HepG2 (cell line): ENCODE results near the gene DDX28. TPM values are rescaled to one million over a fixed set of nuclear protein-coding genes. Genes with fewer than 3 reads are reported as not detected.

ENCODE experiments used
- ATAC-seq: fragments of 200-7000 bp; cut with Tn5 transposase; 3 replicates; pipeline ENCODE4 v1.9.1; 2020; ENCODE audit warnings: mild to moderate bottlenecking, moderate library complexity
- BruUV-seq: library from RNA; stranded (reverse); fragments of 400-500 nt; replicated peaks from 2 replicates; lab custom pipeline; 2021; lab: Mats Ljungman, UMichigan
- CTCF ChIA-PET: fragments of 300-600 bp; formaldehyde crosslinking; extraction: SDS; loops from one replicate; lab custom pipeline; 2021; ENCODE audit warnings: low total read pairs, inconsistent platforms, low intra/inter-chr PET ratio; lab: Yijun Ruan, JAX
- POLR2A ChIA-PET: fragments of 350-600 bp; sonication (Branson Sonifier 250); formaldehyde crosslinking; loops from one replicate; lab custom pipeline; 2020; ENCODE audit warnings: antibody characterized with exemption, inconsistent platforms; lab: Yijun Ruan, JAX
- DNase-seq: peaks from one replicate; pipeline ENCODE4 v3.0.0-alpha.2; 2015; ENCODE audit warnings: low spot score
- FAIRE-seq: peaks from 3 replicates; lab custom pipeline; 2011; peaks lifted over from hg19 to GRCh38; lab: Jason Lieb, UNC
- H2AFZ ChIP-seq: one replicate; pipeline ENCODE4 v1.6.1; 2011; ENCODE audit warnings: low read length, inconsistent platforms
- H3K27ac ChIP-seq: fragments of 300-600 bp; 3 replicates; pipeline ENCODE4 v1.8.0; 2011; ENCODE audit warnings: mixed run types, mild to moderate bottlenecking, mixed read lengths, low read length, inconsistent platforms; ENCODE audit not compliant: insufficient read depth; ENCODE audit errors: extremely low read length
- H3K27me3 ChIP-seq, 2 experiments: fragments of 200-600 bp in 1 of 2; 2 replicates in 1 of 2; 3 replicates in 1 of 2; pipeline versions ENCODE4 v1.6.0 to v1.8.0; 2011; ENCODE audit warnings: low read length in 2 of 2, mild to moderate bottlenecking in 2 of 2, moderate library complexity in 2 of 2, inconsistent platforms in 1 of 2; ENCODE audit not compliant: insufficient read depth in 2 of 2, control insufficient read depth in 1 of 2
- H3K36me3 ChIP-seq, 2 experiments: fragments of 200-600 bp in 1 of 2; replicated peaks in 1 of 2; 2 replicates in 1 of 2; 3 replicates in 1 of 2; pipeline versions ENCODE4 v1.5.1 to v1.8.0; 2011; ENCODE audit warnings: low read length in 2 of 2, inconsistent platforms in 1 of 2; ENCODE audit not compliant: insufficient read depth in 2 of 2, control insufficient read depth in 1 of 2
- H3K4me1 ChIP-seq: 2 replicates; pipeline ENCODE4 v1.5.1; 2012; ENCODE audit warnings: low read length, inconsistent platforms; ENCODE audit not compliant: insufficient read depth
- H3K4me2 ChIP-seq: 2 replicates; pipeline ENCODE4 v1.6.0; 2011; ENCODE audit warnings: low read depth, low read length, inconsistent platforms
- H3K4me3 ChIP-seq, 3 experiments: fragments of 200-600 bp in 1 of 3; sonication (generic), shearing (Covaris generic) in 1 of 3; replicated peaks in 1 of 3; 2 replicates each; pipeline ENCODE4 v1.5.1; 2011 to 2016; ENCODE audit warnings: low read length in 3 of 3, inconsistent platforms in 2 of 3, low read depth in 2 of 3, mild to moderate bottlenecking in 2 of 3, control low read depth in 1 of 3, mixed read lengths in 1 of 3; ENCODE audit not compliant: insufficient read depth in 1 of 3
- H3K79me2 ChIP-seq: one replicate; pipeline ENCODE4 v1.6.1; 2011; ENCODE audit warnings: low read length, inconsistent platforms; ENCODE audit not compliant: insufficient read depth
- H3K9ac ChIP-seq: 2 replicates; pipeline ENCODE4 v1.6.0; 2011; ENCODE audit warnings: mild to moderate bottlenecking, low read depth, low read length, inconsistent platforms; ENCODE audit not compliant: insufficient read depth
- H3K9me3 ChIP-seq: 2 replicates; pipeline ENCODE4 v1.5.1; 2012; ENCODE audit warnings: mild to moderate bottlenecking, low read length
- H4K20me1 ChIP-seq: 2 replicates; pipeline ENCODE4 v1.6.0; 2011; ENCODE audit warnings: inconsistent platforms, mild to moderate bottlenecking, low read length, moderate library complexity; ENCODE audit not compliant: insufficient read depth
- FOXO4 ChIP-seq: sonication (generic); formaldehyde crosslinking; conservative IDR thresholded peaks from 2 replicates; pipeline ENCODE4 v1.8.1; 2023; ENCODE audit warnings: missing genetic modification reagents
- HBP1 ChIP-seq: IDR thresholded peaks from 2 replicates; pipeline ENCODE4 v1.6.1; 2016; ENCODE audit warnings: low read depth, control low read depth
- HNRNPL ChIP-seq: fragments of 200-400 bp; formaldehyde crosslinking; IDR thresholded peaks from 2 replicates; pipeline ENCODE4 v1.6.1; 2017; ENCODE audit warnings: mild to moderate bottlenecking, low read depth, low read length
- REXO4 ChIP-seq: sonication (generic); formaldehyde crosslinking; IDR thresholded peaks from 2 replicates; pipeline ENCODE4 v1.8.0; 2022; ENCODE audit warnings: missing genetic modification reagents, mild to moderate bottlenecking, borderline replicate concordance
- SKIL ChIP-seq: sonication (generic); formaldehyde crosslinking; IDR thresholded peaks from 2 replicates; pipeline ENCODE4 v1.8.0; 2022; ENCODE audit warnings: missing genetic modification reagents, mild to moderate bottlenecking, moderate library complexity, borderline replicate concordance
- SNAI1 ChIP-seq: sonication (generic); formaldehyde crosslinking; IDR thresholded peaks from 2 replicates; pipeline ENCODE4 v1.5.0; 2020; ENCODE audit warnings: mild to moderate bottlenecking, missing genetic modification reagents, borderline replicate concordance
- ZBTB2 ChIP-seq: sonication (generic); formaldehyde crosslinking; IDR thresholded peaks from 2 replicates; pipeline ENCODE4 v1.8.0; 2022; ENCODE audit warnings: low read depth, missing genetic modification reagents
- ZBTB39 ChIP-seq: sonication (generic); formaldehyde crosslinking; IDR thresholded peaks from 2 replicates; pipeline ENCODE4 v1.5.0; 2020; ENCODE audit warnings: missing genetic modification reagents
- ZFP36L1 ChIP-seq: sonication (generic); formaldehyde crosslinking; IDR thresholded peaks from 2 replicates; pipeline ENCODE4 v1.8.0; 2022; ENCODE audit warnings: mild to moderate bottlenecking, missing genetic modification reagents, moderate library complexity
- ZNF280B ChIP-seq: sonication (generic); formaldehyde crosslinking; IDR thresholded peaks from 2 replicates; pipeline ENCODE4 v1.5.0; 2020; ENCODE audit warnings: missing genetic modification reagents, mild to moderate bottlenecking, borderline replicate concordance
- ZNF672 ChIP-seq: sonication (generic); formaldehyde crosslinking; IDR thresholded peaks from 2 replicates; pipeline ENCODE4 v1.8.1; 2022; ENCODE audit warnings: missing genetic modification reagents
- WGBS: methylation state at CpG from one replicate; pipeline ENCODE4 v1.1.6; 2017; ENCODE audit warnings: low lambda C conversion rate; 5-methylcytosine and 5-hydroxymethylcytosine counted together
- in situ Hi-C: cut with HindIII; loops from 2 replicates; pipeline ENCODE4 v1.10.0; 2017; ENCODE audit warnings: low pct_unique_long_range_greater_than_20kb; ENCODE audit not compliant: extremely low pct_ligation_motif_present
- intact Hi-C: fragments of 100-400 bp; cut with micrococcal nuclease; formaldehyde crosslinking; loops from one replicate; pipeline ENCODE4 v1.10.0; 2022; ENCODE audit not compliant: unreplicated experiment
- polyA plus RNA-seq, 8 experiments: library from polyadenylated mRNA; depleted of rRNA in 3 of 8; stranded (reverse) in 7 of 8; unstranded in 1 of 8; fragments of >200 nt; fragmentation: Illumina TruSeq in 4 of 8; extraction: Trizol in 4 of 8; gene quantifications; 2 replicates each; pipeline versions ENCODE4 v1.2.1 to v1.2.3, GENCODE V29; 2011 to 2016; ENCODE audit warnings: low read depth in 4 of 8, missing spikeins in 1 of 8, mixed read lengths in 1 of 8; ENCODE audit not compliant: insufficient read depth in 1 of 8
- total RNA-seq, 5 experiments: library from RNA; depleted of rRNA; stranded (reverse); fragments of >200 nt; fragmentation: Illumina TruSeq; extraction: Trizol; gene quantifications; 2 replicates each; pipeline ENCODE4 v1.2.3, GENCODE V29; 2016; ENCODE audit warnings: low read depth in 1 of 5

Gene DDX28
- total and polyA plus RNA-seq, 2 of the 13 experiments (the other 11 are each of a cell fraction or from before 2014, with no cell fraction given): 14.1 to 16.4 TPM

GRCh38 chr16:67992661-67993206, 30.3 kb downstream of the DDX28 start:
- no peak for ATAC-seq
- Histone ChIP-seq H3K9ac (no peak overlapping the region), H3K9me3 (no peaks in the 10 kb centered on the region), H3K79me2 (no peaks in the 10 kb centered on the region), H4K20me1 (no peaks in the 10 kb centered on the region), H2AFZ (no peak overlapping the region), H3K4me1 (peaks cover 37% of the 10 kb centered on the region), H3K4me3 (peak overlapping the region in 1 of 3 experiments; percentile 74; a peak in 1 of 6 replicates), H3K4me2 (peak overlapping the region; percentile 95), H3K36me3 (no peaks in the 10 kb centered on the region), H3K27ac (no peak overlapping the region), H3K27me3 (peaks cover 2 to 22% of the 10 kb centered on the region in 2 experiments)
- POLR2A ChIA-PET: interaction anchor here (1.5 kb wide), 1 partner anchor 48 kb away, joined by 3 read pairs; no protein-coding TSS in a partner anchor
- no peak for FAIRE-seq
- no TSS peak for BruUV-seq
- intact Hi-C loops: loop anchor here (1.0 to 2.0 kb wide), 2 partner anchors 48 to 236 kb away; no protein-coding TSS in a partner anchor
- CTCF ChIA-PET: interaction anchor here (1.2 to 3.0 kb wide), 5 partner anchors 31 to 237 kb away, joined by 3 to 46 read pairs (median 3); partner anchors contain the start of genes DDX28 and DUS2
- 17% methylated on average over 1 of the region's 20 CpGs for WGBS
- in situ Hi-C loops: loop anchor here (5.0 kb wide), 1 partner anchor 50 kb away; no protein-coding TSS in a partner anchor
- no peak for DNase-seq
- 0 out of 2 replicates have a peak, but pooled peaks have one; percentile 27 for TF ChIP-seq ZBTB2 (CRISPR knock-in tag)
- 0 out of 2 replicates have a peak, but pooled peaks have one; percentile 30 for TF ChIP-seq ZFP36L1 (CRISPR knock-in tag)
- TF ChIP-seq ZBTB39: peak; percentile 75; the same call in 1 of the 2 replicates
- TF ChIP-seq REXO4 (CRISPR knock-in tag): peak; percentile 70; the same call in 1 of the 2 replicates
- TF ChIP-seq SNAI1: 0 out of 2 replicates have a peak, but pooled peaks have one; percentile 11
- TF ChIP-seq HBP1: no peak
- no peak for TF ChIP-seq SKIL (CRISPR knock-in tag)
- 0 out of 2 replicates have a peak, but pooled peaks have one; percentile 24 for TF ChIP-seq ZNF672 (CRISPR knock-in tag)
- TF ChIP-seq FOXO4 (CRISPR knock-in tag): 0 out of 2 replicates have a peak, but pooled peaks have one; percentile 6
- TF ChIP-seq ZNF280B (CRISPR knock-in tag): peak; percentile 4; the same call in 1 of the 2 replicates
- 0 out of 2 replicates have a peak, but pooled peaks have one; percentile 5 for TF ChIP-seq HNRNPL
